PFSK-1 (cell line): ENCODE results near the gene PTPRK.

ENCODE experiments used
- FOXP2 ChIP-seq: optimal IDR thresholded peaks from 2 replicates; pipeline ENCODE3; 2011; ENCODE audit warnings: borderline replicate concordance, control low read depth, inconsistent platforms; ENCODE audit not compliant: insufficient read depth; ENCODE audit errors: extremely low read length, extremely low read depth
- POLR2AphosphoS5 ChIP-seq: IDR thresholded peaks from 2 replicates; pipeline ENCODE4 v1.6.1; 2012; ENCODE audit warnings: low read depth, mild to moderate bottlenecking, control low read depth, low read length, moderate library complexity
- SIN3A ChIP-seq: IDR thresholded peaks from 2 replicates; pipeline ENCODE4 v1.6.1; 2012; ENCODE audit warnings: mild to moderate bottlenecking, low read length, moderate library complexity, borderline replicate concordance; ENCODE audit not compliant: insufficient read depth
- TAF1 ChIP-seq: IDR thresholded peaks from 2 replicates; pipeline ENCODE4 v1.6.1; 2012; ENCODE audit warnings: low read length, control low read depth, borderline replicate concordance; ENCODE audit not compliant: insufficient read depth
- TF ChIP-seq, protein P1 (sequence below), 2 experiments: IDR thresholded peaks; 2 replicates each; pipeline versions ENCODE4 v1.6.1 to v1.8.0; 2011 to 2012; ENCODE audit warnings: low read depth in 2 of 2, low read length in 2 of 2, control low read depth in 1 of 2, inconsistent platforms in 1 of 2, mild to moderate bottlenecking in 1 of 2, moderate library complexity in 1 of 2; ENCODE audit not compliant: insufficient read depth in 1 of 2

- TF ChIP-seq POLR2AphosphoS5 (no peak), TAF1 (no peak), SIN3A (no peak), FOXP2 (no peak)
- TF ChIP-seq, protein P1, sequence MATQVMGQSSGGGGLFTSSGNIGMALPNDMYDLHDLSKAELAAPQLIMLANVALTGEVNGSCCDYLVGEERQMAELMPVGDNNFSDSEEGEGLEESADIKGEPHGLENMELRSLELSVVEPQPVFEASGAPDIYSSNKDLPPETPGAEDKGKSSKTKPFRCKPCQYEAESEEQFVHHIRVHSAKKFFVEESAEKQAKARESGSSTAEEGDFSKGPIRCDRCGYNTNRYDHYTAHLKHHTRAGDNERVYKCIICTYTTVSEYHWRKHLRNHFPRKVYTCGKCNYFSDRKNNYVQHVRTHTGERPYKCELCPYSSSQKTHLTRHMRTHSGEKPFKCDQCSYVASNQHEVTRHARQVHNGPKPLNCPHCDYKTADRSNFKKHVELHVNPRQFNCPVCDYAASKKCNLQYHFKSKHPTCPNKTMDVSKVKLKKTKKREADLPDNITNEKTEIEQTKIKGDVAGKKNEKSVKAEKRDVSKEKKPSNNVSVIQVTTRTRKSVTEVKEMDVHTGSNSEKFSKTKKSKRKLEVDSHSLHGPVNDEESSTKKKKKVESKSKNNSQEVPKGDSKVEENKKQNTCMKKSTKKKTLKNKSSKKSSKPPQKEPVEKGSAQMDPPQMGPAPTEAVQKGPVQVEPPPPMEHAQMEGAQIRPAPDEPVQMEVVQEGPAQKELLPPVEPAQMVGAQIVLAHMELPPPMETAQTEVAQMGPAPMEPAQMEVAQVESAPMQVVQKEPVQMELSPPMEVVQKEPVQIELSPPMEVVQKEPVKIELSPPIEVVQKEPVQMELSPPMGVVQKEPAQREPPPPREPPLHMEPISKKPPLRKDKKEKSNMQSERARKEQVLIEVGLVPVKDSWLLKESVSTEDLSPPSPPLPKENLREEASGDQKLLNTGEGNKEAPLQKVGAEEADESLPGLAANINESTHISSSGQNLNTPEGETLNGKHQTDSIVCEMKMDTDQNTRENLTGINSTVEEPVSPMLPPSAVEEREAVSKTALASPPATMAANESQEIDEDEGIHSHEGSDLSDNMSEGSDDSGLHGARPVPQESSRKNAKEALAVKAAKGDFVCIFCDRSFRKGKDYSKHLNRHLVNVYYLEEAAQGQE (IDR thresholded peaks at IDR 0.05; ENCODE audit: insufficient read depth in 1 of 2, low read depth in 2 of 2, low read length in 2 of 2): no peak
Observed at GRCh38 chr6:128518434-128519131, 1.8 kb downstream of the PTPRK start.
